Testis (tissue), 3 donors: ENCODE data around the gene EFCAB9. TPM values are rescaled to one million over a fixed set of nuclear protein-coding genes. Genes with fewer than 3 reads are reported as not detected.

Experiments used
- DNase-seq: peaks from one replicate; pipeline ENCODE4 v3.0.0-alpha.2; 2019
- H3K27ac ChIP-seq, 2 donors: fragments of 200-600 bp; sonication (generic); one replicate each; pipeline ENCODE4 v1.5.1; 2019
- H3K27me3 ChIP-seq: fragments of 200-600 bp; sonication (generic); one replicate; pipeline ENCODE4 v1.5.1; 2019
- H3K36me3 ChIP-seq: fragments of 200-600 bp; sonication (generic); one replicate; pipeline ENCODE4 v1.5.1; 2017; ENCODE audit warnings: low read depth; ENCODE audit errors: missing control alignments
- H3K4me1 ChIP-seq: fragments of 200-600 bp; sonication (generic); one replicate; pipeline ENCODE4 v1.5.1; 2019
- H3K4me3 ChIP-seq, 2 donors: fragments of 200-600 bp; sonication (generic); one replicate each; pipeline ENCODE4 v1.5.1; 2017 to 2019
- H3K9me3 ChIP-seq: fragments of 200-600 bp; sonication (generic); one replicate; pipeline ENCODE4 v1.5.1; 2017
- POLR2A ChIP-seq: fragments of 450-650 bp; IDR thresholded peaks from one replicate; pipeline ENCODE4 v1.6.1; 2017; ENCODE audit warnings: antibody characterized with exemption, mild to moderate bottlenecking, moderate library complexity
- WGBS, 2 donors: methylation state at CpG; one replicate each; pipeline ENCODE4 v1.1.5; 2018; 5-methylcytosine and 5-hydroxymethylcytosine counted together
- intact Hi-C: fragments of 100-400 bp; cut with DNase I; formaldehyde crosslinking; loops from one replicate; pipeline ENCODE4 v1.15.1; 2023; ENCODE audit warnings: low total_unique reads
- polyA plus RNA-seq: library from polyadenylated mRNA; stranded (reverse); fragments of 350-450 nt; fragmentation: Illumina TruSeq; extraction: RNeasy Lipid Tissue Mini Kit (QIAGEN cat#74804); gene quantifications from one replicate; pipeline ENCODE4 v1.2.3, GENCODE V29; 2014; ENCODE audit warnings: low read depth, low replicate concordance; ENCODE audit not compliant: insufficient read depth
- total RNA-seq, 2 donors: library from RNA; depleted of rRNA; stranded (reverse); fragments of >200 nt; gene quantifications; one replicate each; pipeline ENCODE4 v1.2.3, GENCODE V29; 2016
- TF ChIP-seq, protein P1 (sequence below), 3 experiments: fragments of 450-650 bp in 2 of 3; fragments of 200-600 bp in 1 of 3; sonication (generic) in 1 of 3; IDR thresholded peaks; one replicate each; pipeline ENCODE4 v1.5.1; 2016 to 2019; ENCODE audit warnings: antibody characterized with exemption in 3 of 3, mild to moderate bottlenecking in 2 of 3, moderate library complexity in 1 of 3

The EFCAB9 gene
- total and polyA plus RNA-seq, 3 donors from 2014 or later = 5.5 to 11.7 (median 5.7) TPM

- 25 to 49% methylated on average over 11 to 13 of the region's 13 CpGs for WGBS, 2 donors
- H3K27me3 ChIP-seq = no peaks in the 10 kb centered on the region
- peaks cover 60% of the 10 kb centered on the region for H3K4me1 ChIP-seq
- H3K4me3 ChIP-seq = no peak overlapping the region
- no peak for TF ChIP-seq POLR2A
- TF ChIP-seq, protein P1, sequence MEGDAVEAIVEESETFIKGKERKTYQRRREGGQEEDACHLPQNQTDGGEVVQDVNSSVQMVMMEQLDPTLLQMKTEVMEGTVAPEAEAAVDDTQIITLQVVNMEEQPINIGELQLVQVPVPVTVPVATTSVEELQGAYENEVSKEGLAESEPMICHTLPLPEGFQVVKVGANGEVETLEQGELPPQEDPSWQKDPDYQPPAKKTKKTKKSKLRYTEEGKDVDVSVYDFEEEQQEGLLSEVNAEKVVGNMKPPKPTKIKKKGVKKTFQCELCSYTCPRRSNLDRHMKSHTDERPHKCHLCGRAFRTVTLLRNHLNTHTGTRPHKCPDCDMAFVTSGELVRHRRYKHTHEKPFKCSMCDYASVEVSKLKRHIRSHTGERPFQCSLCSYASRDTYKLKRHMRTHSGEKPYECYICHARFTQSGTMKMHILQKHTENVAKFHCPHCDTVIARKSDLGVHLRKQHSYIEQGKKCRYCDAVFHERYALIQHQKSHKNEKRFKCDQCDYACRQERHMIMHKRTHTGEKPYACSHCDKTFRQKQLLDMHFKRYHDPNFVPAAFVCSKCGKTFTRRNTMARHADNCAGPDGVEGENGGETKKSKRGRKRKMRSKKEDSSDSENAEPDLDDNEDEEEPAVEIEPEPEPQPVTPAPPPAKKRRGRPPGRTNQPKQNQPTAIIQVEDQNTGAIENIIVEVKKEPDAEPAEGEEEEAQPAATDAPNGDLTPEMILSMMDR (IDR thresholded peaks at IDR 0.05) = no peak
- no peaks in the 10 kb centered on the region for H3K36me3 ChIP-seq
- DNase-seq = peak; percentile 90
- intact Hi-C loops = no loop called here
- H3K27ac ChIP-seq = peak overlapping the region; percentile 18 to 37
- no peaks in the 10 kb centered on the region for H3K9me3 ChIP-seq
These were observed 29.2 kb upstream of the EFCAB9 start for GRCh38 chr5:172164769-172165212.

- intact Hi-C loops = no loop called here
- TF ChIP-seq POLR2A = no peak
- TF ChIP-seq, protein P1 (IDR thresholded peaks at IDR 0.05) = no peak
- Histone ChIP-seq H3K27me3 (no peaks in the 10 kb centered on the region), H3K4me1 (peaks cover 60% of the 10 kb centered on the region), H3K36me3 (no peaks in the 10 kb centered on the region), H3K4me3 (no peak overlapping the region), H3K9me3 (no peaks in the 10 kb centered on the region), H3K27ac (peak overlapping the region; percentile 18 to 37)
- DNase-seq = no peak
- 67 to 78% methylated on average over 6 to 7 of the region's 7 CpGs for WGBS, 2 donors
These were observed 28.5 kb upstream of the EFCAB9 start for GRCh38 chr5:172165465-172165864.

- Histone ChIP-seq H3K27me3 (no peaks in the 10 kb centered on the region), H3K4me1 (peaks cover 60% of the 10 kb centered on the region), H3K27ac (peak overlapping the region in 1 of 2 donors; percentile 39), H3K4me3 (no peak overlapping the region), H3K36me3 (no peaks in the 10 kb centered on the region), H3K9me3 (no peaks in the 10 kb centered on the region)
- intact Hi-C loops = no loop called here
- no peak for DNase-seq
- TF ChIP-seq, protein P1 (IDR thresholded peaks at IDR 0.05) = no peak
- no peak for TF ChIP-seq POLR2A
- WGBS, 2 donors = 75 to 77% methylated on average over 14 to 16 of the region's 16 CpGs
These were observed 27.7 kb upstream of the EFCAB9 start for GRCh38 chr5:172166030-172166826.

DNA sequence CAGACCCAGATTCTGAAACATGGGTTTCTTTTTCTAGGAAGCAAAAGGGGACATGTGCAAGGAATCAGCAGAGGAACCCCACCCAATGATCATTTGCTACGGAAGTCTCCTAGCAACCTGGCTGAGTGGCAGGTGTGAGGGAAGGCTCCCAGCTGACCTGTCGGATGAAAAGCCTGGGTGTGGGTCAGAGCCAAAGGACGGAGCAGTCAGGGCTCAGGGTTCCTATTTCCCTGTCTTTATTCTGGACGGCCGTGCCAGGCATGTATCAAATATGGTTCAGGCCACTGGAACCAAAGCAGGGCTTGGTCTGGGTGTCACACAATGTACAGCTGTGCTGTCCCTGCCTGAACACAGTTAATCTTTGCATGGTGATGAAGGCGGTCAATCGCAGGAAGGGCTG lies 26.1 kb upstream of the EFCAB9 start:
- Histone ChIP-seq H3K4me3 (no peak overlapping the region), H3K27ac (no peak overlapping the region), H3K36me3 (no peaks in the 10 kb centered on the region), H3K9me3 (no peaks in the 10 kb centered on the region), H3K4me1 (peaks cover 51% of the 10 kb centered on the region), H3K27me3 (no peaks in the 10 kb centered on the region)
- intact Hi-C loops = no loop called here
- TF ChIP-seq, protein P1 (IDR thresholded peaks at IDR 0.05) = no peak
- no peak for TF ChIP-seq POLR2A
- DNase-seq = no peak
- WGBS, 2 donors = 69 to 89% methylated on average over 7 of the region's 7 CpGs
